ENCODE measurements around the gene HEATR9. TPM values are rescaled to one million over a fixed set of nuclear protein-coding genes. Genes with fewer than 3 reads are reported as not detected.
"Not testable (repeated sequence)": the region's sequence is repeated elsewhere in the genome, so short reads cannot be mapped to it uniquely, and the experiment has no call there.

Gene HEATR9
- total and polyA plus RNA-seq, 7 donors = not detected

GRCh38 chr17:35900708-35901480 is 32.2 kb upstream of the HEATR9 start:
- no peak overlapping the region for H3K27ac ChIP-seq
- 41 to 45% (median 44%) methylated on average over 11 of the region's 11 CpGs for WGBS, 3 donors

GRCh38 chr17:35900280-35900679 is 31.6 kb upstream of the HEATR9 start:
- no peak for TF ChIP-seq CTCF (IDR thresholded peaks at IDR 0.05)
- Histone ChIP-seq H3K4me3 (no peak overlapping the region), H3K27me3 (ENCODE audit: insufficient read depth in 3 of 3, low read length in 2 of 3) (peaks cover 0 to 2% (median 0%) of the 10 kb centered on the region in 3 donors), H3K27ac (no peak overlapping the region), H3K4me1 (no peaks in the 10 kb centered on the region), H3K9me3 (no peaks in the 10 kb centered on the region), H3K36me3 (ENCODE audit: insufficient read depth in 1 of 2, low read depth in 1 of 2) (no peaks in the 10 kb centered on the region)
- no peak for ATAC-seq
- DNase-seq = no peak
- intact Hi-C loops (cut with DNase I) = no loop called here
- 53 to 56% (median 53%) methylated on average over 5 of the region's 5 CpGs for WGBS, 3 donors

More at GRCh38 chr17:35900708-35901480, 32.2 kb upstream of the HEATR9 start:
- intact Hi-C loops (cut with DNase I) = no loop called here
- H3K27me3 ChIP-seq (ENCODE audit: insufficient read depth in 3 of 3, low read length in 2 of 3) = peaks cover 0 to 2% (median 0%) of the 10 kb centered on the region in 3 donors
- TF ChIP-seq CTCF (IDR thresholded peaks at IDR 0.05) = no peak
- DNase-seq (no peak), ATAC-seq (no peak)
- no peaks in the 10 kb centered on the region for H3K4me1 ChIP-seq
- H3K36me3 ChIP-seq (ENCODE audit: insufficient read depth in 1 of 2, low read depth in 1 of 2) = no peaks in the 10 kb centered on the region
- no peaks in the 10 kb centered on the region for H3K9me3 ChIP-seq
- no peak overlapping the region for H3K4me3 ChIP-seq

- no peaks in the 10 kb centered on the region for H3K9me3 ChIP-seq
These were observed 29.8 kb upstream of the HEATR9 start for GRCh38 chr17:35898283-35899070.

GRCh38 chr17:35897772-35898171 is 29.1 kb upstream of the HEATR9 start:
- H3K27me3 ChIP-seq (ENCODE audit: insufficient read depth in 3 of 3, low read length in 2 of 3); DNase-seq; intact Hi-C loops (cut with DNase I); H3K4me3 ChIP-seq; H3K4me1 ChIP-seq; H3K27ac ChIP-seq; H3K36me3 ChIP-seq (ENCODE audit: insufficient read depth in 1 of 2, low read depth in 1 of 2); H3K9me3 ChIP-seq; ATAC-seq: not testable (repeated sequence)
- WGBS, 3 donors = 95 to 97% (median 96%) methylated on average over 7 of the region's 7 CpGs

More at GRCh38 chr17:35898283-35899070, 29.8 kb upstream of the HEATR9 start:
- Histone ChIP-seq H3K36me3 (ENCODE audit: insufficient read depth in 1 of 2, low read depth in 1 of 2) (no peaks in the 10 kb centered on the region), H3K27me3 (ENCODE audit: insufficient read depth in 3 of 3, low read length in 2 of 3) (peaks cover 0 to 2% (median 0%) of the 10 kb centered on the region in 3 donors), H3K27ac (no peak overlapping the region), H3K4me3 (no peak overlapping the region), H3K4me1 (no peaks in the 10 kb centered on the region)
- no peak for TF ChIP-seq CTCF (IDR thresholded peaks at IDR 0.05)
- WGBS, 3 donors = 54 to 59% (median 56%) methylated on average over 6 of the region's 6 CpGs
- ATAC-seq (no peak), DNase-seq (no peak)
- intact Hi-C loops (cut with DNase I) = no loop called here

Data from psoas muscle (tissue), 8 donors.